Measurements from ENCODE around the gene RNF149. TPM values are rescaled to one million over a fixed set of nuclear protein-coding genes. Genes with fewer than 3 reads are reported as not detected.

The RNF149 gene
- total RNA-seq, 1 experiment from 2014 or later, result 75.9 TPM

GRCh38 chr2:101234169-101234938 lies 74.1 kb downstream of the RNF149 start:
- no peak for DNase-seq (ENCODE audit: low read depth)

- DNase-seq (ENCODE audit: low read depth), result no peak
Measured at GRCh38 chr2:101232770-101233169, 75.7 kb downstream of the RNF149 start.

- DNase-seq (ENCODE audit: low read depth), result no peak
Measured at GRCh38 chr2:101231937-101232730, 76.4 kb downstream of the RNF149 start.

GRCh38 chr2:101231240-101231639 lies 77.3 kb downstream of the RNF149 start:
- DNase-seq (ENCODE audit: low read depth), result no peak

- DNase-seq (ENCODE audit: low read depth), result no peak
Measured at GRCh38 chr2:101230541-101231001, 77.9 kb downstream of the RNF149 start.

Other genes starting within 250 kb of the RNF149 start
- 7.1 and 11.5 TPM in 2 replicates for gene TBC1D8, start 157.3 kb downstream of the RNF149 start, total RNA-seq (2014; rRNA removed)
- gene CNOT11, start 55.8 kb downstream of the RNF149 start, total RNA-seq (2014; rRNA removed), result 46.9 and 53.1 TPM in 2 replicates
- 1.8 and 2.4 TPM in 2 replicates for gene CREG2, start 78.8 kb upstream of the RNF149 start, total RNA-seq (2014; rRNA removed)
- gene RFX8, start 166.4 kb upstream of the RNF149 start, total RNA-seq (2014; rRNA removed), result 27.8 and 33.4 TPM in 2 replicates

Measured in LHCN-M2 (cell line).